Fibroblast of pulmonary artery (primary cell): ENCODE data around the gene B3GNT2.

Source experiments
- DNase-seq: peaks from one replicate; pipeline ENCODE4 v3.0.0-alpha.2; 2010; ENCODE audit warnings: low read depth
- H3K4me3 ChIP-seq: replicated peaks from 2 replicates; pipeline ENCODE4 v1.5.1; 2011; ENCODE audit warnings: low read depth, mild to moderate bottlenecking, control low read depth, low read length, moderate library complexity
- CTCF ChIP-seq: IDR thresholded peaks from 2 replicates; pipeline ENCODE4 v1.5.1; 2011; ENCODE audit warnings: mild to moderate bottlenecking, control low read depth, low read length, inconsistent platforms; ENCODE audit errors: missing control alignments

Gene B3GNT2

GRCh38 chr2:62204998-62205496 lies 9.1 kb downstream of the B3GNT2 start:
- no peak overlapping the region for H3K4me3 ChIP-seq
- no peak for DNase-seq
- no peak for TF ChIP-seq CTCF

DNA sequence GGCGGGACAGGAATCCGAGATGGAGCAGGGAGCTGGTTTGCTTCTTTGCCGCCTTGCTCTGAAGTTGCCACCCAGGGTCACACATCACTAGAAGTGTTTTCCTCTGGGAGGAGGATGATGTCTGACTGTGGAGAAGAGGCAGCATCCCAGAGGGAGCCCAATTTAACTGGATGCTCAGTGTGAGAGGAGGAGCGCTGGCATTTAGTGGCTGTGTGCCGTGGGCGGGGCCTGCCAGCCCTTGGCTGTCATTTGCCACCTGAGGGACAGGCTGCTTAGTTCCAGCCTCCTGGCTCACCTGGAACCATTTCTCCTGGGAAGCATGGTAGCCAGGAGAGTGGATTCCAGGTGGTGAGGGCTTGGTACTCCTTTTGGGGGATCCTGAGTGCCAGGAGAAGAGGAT lies 9.6 kb downstream of the B3GNT2 start:
- no peak for DNase-seq
- TF ChIP-seq CTCF = no peak
- H3K4me3 ChIP-seq = no peak overlapping the region

DNA sequence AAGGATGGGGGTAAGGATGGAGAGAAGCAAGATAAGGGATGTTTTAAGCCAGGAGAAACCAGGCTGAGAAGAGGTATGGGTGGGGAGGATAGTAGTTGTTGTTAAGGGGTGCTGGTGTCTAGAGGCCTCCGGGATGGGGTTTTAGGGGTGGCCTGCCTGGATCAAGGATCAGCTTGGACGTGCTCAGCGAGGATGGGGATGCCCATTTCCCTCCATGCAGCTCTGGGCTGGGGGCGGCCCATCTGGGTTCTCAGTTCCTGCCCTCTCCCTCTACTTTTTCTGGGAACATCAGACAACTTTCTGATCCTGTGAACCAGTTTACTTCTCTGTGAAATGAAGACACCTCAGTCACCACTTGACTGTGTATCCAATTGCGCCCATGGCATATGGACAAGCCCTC lies 10.1 kb downstream of the B3GNT2 start:
- DNase-seq = no peak
- H3K4me3 ChIP-seq = no peak overlapping the region
- TF ChIP-seq CTCF = no peak

GRCh38 chr2:62207491-62207890 lies 11.6 kb downstream of the B3GNT2 start:
- H3K4me3 ChIP-seq = no peak overlapping the region
- TF ChIP-seq CTCF = no peak
- no peak for DNase-seq

DNA sequence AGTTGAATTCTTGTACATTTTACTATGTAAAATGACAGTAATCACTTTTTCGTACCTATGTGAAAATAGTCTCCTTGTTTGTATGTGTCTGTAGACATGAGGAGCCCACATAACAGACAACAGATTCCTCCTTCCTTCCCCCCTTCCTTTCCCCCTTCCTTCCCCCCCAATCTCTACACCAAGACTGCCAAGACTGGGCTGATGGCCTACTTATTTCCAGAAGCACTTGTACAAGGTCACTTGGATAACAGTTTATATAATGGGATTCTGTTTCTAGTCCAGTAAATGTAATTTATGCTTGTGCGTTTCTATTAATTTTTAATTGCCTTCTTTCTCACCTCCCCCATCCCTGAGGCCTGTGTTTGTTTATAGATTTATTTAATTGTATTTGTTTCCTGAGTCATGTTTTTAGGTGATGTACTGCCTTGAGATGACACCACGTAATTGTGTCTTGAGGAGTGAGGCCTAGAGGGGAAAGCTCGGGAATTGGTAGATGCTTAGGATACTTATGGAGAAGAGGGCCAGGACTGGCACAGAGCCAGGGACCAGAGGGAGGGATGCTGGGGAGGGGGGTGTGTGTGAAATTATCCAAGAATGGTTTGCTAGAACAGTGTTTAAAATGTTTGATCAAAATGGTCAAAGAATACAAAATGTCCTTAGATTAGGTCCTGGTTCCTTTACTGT lies 12.3 kb downstream of the B3GNT2 start:
- DNase-seq = no peak
- no peak for TF ChIP-seq CTCF
- H3K4me3 ChIP-seq = no peak overlapping the region

DNA sequence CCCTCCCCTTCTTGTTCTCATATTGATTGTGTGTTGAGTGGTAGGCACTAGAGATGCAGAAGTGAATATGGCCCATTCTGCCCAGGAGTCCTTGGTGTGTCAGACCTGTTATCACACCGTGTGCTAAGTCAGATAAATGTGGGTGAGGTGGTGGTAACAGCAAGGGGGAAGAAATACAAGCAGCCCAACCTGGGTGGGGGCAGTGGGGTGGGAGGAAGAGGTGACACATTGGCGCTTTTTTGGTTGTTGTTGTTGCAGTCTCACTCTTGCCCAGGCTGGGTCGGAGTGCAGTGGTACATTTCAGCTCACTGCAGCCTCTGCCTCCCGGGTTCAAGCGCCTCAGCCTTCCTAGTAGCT lies 12.8 kb downstream of the B3GNT2 start:
- TF ChIP-seq CTCF = no peak
- DNase-seq = no peak
- no peak overlapping the region for H3K4me3 ChIP-seq

DNA sequence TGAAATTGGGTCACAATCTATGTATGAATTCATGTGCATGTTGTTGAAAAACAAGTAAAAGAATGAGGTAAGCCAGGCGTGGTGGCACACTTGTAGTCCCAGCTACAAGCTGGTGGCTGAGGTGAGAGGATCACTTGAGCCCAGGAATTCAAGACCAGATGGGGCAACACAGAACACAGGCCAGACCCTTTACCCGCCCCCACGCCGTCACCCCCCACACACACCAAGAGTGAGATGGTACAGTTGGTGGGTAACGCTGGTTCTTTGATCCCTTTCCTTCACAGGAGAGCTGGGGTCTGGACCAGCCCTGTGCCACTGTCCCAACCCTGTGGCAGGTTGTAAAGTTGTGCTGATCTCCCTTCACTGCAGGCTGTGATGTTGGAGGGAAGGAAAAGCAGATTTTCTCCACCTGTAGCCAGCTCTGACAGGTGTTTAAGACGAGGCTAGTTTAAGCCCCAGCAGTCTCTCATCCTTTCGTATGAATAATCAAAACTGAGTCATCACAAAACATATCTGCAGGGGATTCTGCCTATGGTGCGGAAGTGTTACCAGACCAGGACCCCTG lies 13.6 kb downstream of the B3GNT2 start:
- DNase-seq = no peak
- TF ChIP-seq CTCF = no peak
- H3K4me3 ChIP-seq = no peak overlapping the region
